ENCODE results near the gene SLC7A8. TPM values are rescaled to one million over a fixed set of nuclear protein-coding genes. Genes with fewer than 3 reads are reported as not detected.

The SLC7A8 gene
- total RNA-seq, 1 donor from 2014 or later: 2.3 TPM

- no peak overlapping the region for H3K4me3 ChIP-seq (ENCODE audit: low read depth, low read length)
- DNase-seq (ENCODE audit: low read depth): no peak
- H3K36me3 ChIP-seq (ENCODE audit: control insufficient read depth, insufficient read depth, low read length): no peaks in the 10 kb centered on the region
- no peak for TF ChIP-seq CTCF (IDR thresholded peaks at IDR 0.05; ENCODE audit: insufficient read depth, low read length, poor library complexity, severe bottlenecking)
- H3K27me3 ChIP-seq (ENCODE audit: control insufficient read depth, insufficient read depth, low read length): no peaks in the 10 kb centered on the region
Measured at GRCh38 chr14:23167116-23167847, 16.2 kb downstream of the SLC7A8 start.

GRCh38 chr14:23164949-23165348 is 18.5 kb downstream of the SLC7A8 start:
- TF ChIP-seq CTCF (IDR thresholded peaks at IDR 0.05; ENCODE audit: insufficient read depth, low read length, poor library complexity, severe bottlenecking): no peak
- no peak overlapping the region for H3K4me3 ChIP-seq (ENCODE audit: low read depth, low read length)
- no peak for DNase-seq (ENCODE audit: low read depth)
- no peaks in the 10 kb centered on the region for H3K36me3 ChIP-seq (ENCODE audit: control insufficient read depth, insufficient read depth, low read length)
- H3K27me3 ChIP-seq (ENCODE audit: control insufficient read depth, insufficient read depth, low read length): no peaks in the 10 kb centered on the region

GRCh38 chr14:23164250-23164649 is 19.2 kb downstream of the SLC7A8 start:
- Histone ChIP-seq H3K36me3 (ENCODE audit: control insufficient read depth, insufficient read depth, low read length) (no peaks in the 10 kb centered on the region), H3K4me3 (ENCODE audit: low read depth, low read length) (no peak overlapping the region), H3K27me3 (ENCODE audit: control insufficient read depth, insufficient read depth, low read length) (no peaks in the 10 kb centered on the region)
- no peak for DNase-seq (ENCODE audit: low read depth)
- no peak for TF ChIP-seq CTCF (IDR thresholded peaks at IDR 0.05; ENCODE audit: insufficient read depth, low read length, poor library complexity, severe bottlenecking)

DNA sequence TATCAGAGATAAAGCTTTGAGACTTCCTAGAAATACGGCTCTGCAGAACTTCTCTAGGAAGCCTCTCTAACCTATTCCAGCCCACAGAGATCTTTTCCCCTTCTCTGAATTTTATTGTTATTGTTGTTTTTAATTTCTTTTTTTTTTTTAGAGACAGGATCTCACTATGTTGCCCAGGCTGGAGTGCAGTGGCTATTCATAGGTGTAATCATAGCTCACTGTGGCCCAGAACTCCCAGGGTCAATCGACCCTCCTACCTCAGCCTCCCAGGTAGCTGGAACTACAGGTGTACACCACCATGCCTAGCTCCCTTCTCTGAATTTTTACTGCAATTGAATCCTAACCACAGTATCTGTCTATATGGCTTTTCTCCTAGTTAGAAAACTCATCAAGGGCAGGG is 19.6 kb downstream of the SLC7A8 start:
- TF ChIP-seq CTCF (IDR thresholded peaks at IDR 0.05; ENCODE audit: insufficient read depth, low read length, poor library complexity, severe bottlenecking): no peak
- H3K36me3 ChIP-seq (ENCODE audit: control insufficient read depth, insufficient read depth, low read length): no peaks in the 10 kb centered on the region
- H3K4me3 ChIP-seq (ENCODE audit: low read depth, low read length): no peak overlapping the region
- no peak for DNase-seq (ENCODE audit: low read depth)
- no peaks in the 10 kb centered on the region for H3K27me3 ChIP-seq (ENCODE audit: control insufficient read depth, insufficient read depth, low read length)

DNA sequence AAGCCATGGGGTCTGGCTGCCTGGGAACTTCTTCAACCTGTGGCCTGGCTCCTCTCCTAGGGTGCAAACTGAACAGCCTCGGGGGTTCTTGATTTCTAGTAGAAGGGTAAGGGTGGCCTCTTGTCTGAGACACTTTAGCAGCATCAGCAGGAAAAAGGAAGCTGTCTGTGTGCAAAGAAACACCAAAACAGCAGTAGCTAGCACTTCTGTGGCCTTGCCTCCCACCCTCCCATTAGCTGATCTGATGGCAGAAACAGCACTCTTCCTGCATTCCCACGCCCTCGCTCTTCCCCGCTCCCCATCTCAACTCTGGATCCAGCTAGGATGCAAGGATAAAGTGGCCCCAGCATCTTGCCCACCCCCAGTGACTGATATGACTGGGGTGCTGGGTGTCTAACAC is 20.7 kb downstream of the SLC7A8 start:
- Histone ChIP-seq H3K4me3 (ENCODE audit: low read depth, low read length) (no peak overlapping the region), H3K36me3 (ENCODE audit: control insufficient read depth, insufficient read depth, low read length) (no peaks in the 10 kb centered on the region), H3K27me3 (ENCODE audit: control insufficient read depth, insufficient read depth, low read length) (no peaks in the 10 kb centered on the region)
- DNase-seq (ENCODE audit: low read depth): no peak
- TF ChIP-seq CTCF (IDR thresholded peaks at IDR 0.05; ENCODE audit: insufficient read depth, low read length, poor library complexity, severe bottlenecking): no peak

DNA sequence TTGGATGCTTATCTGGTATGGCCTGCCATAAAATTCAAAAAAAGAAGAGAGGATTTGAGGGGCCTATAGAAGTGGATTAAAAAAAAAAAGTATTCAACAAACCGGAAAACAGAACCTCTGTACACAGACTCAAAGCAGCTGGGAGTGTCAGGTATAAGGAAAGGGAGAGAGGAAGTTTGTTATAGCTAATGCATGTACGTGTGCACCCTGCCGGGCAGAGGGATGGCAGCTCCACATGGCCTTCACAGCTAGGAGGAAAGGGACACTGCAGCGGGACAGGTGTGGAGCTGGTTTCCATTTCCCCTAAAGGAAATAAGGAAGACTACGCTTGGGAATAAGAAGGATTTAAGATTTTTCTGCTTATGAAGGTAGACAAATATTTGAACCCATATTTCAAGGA is 21.5 kb downstream of the SLC7A8 start:
- no peak overlapping the region for H3K4me3 ChIP-seq (ENCODE audit: low read depth, low read length)
- no peak for DNase-seq (ENCODE audit: low read depth)
- no peak for TF ChIP-seq CTCF (IDR thresholded peaks at IDR 0.05; ENCODE audit: insufficient read depth, low read length, poor library complexity, severe bottlenecking)
- no peaks in the 10 kb centered on the region for H3K27me3 ChIP-seq (ENCODE audit: control insufficient read depth, insufficient read depth, low read length)
- H3K36me3 ChIP-seq (ENCODE audit: control insufficient read depth, insufficient read depth, low read length): no peaks in the 10 kb centered on the region

Data from kidney epithelial cell (primary cell).